AG04449 (cell line): ENCODE results near the gene TMEM117.

Source experiments
- CTCF ChIA-PET: fragments of 350-600 bp; formaldehyde crosslinking; extraction: SDS; loops from one replicate; lab custom pipeline; 2021; ENCODE audit warnings: antibody characterized with exemption; lab: Yijun Ruan, JAX
- POLR2A ChIA-PET: fragments of 400-600, 350-600 bp; formaldehyde crosslinking; extraction: SDS; loops from one replicate; lab custom pipeline; 2020; ENCODE audit warnings: antibody characterized with exemption, inconsistent platforms; lab: Yijun Ruan, JAX
- DNase-seq: peaks from one replicate; pipeline ENCODE4 v3.0.0-alpha.2; 2010; ENCODE audit warnings: low read depth, low spot score
- H3K4me3 ChIP-seq: 2 replicates; pipeline ENCODE4 v1.5.1; 2011; ENCODE audit warnings: low read depth, mild to moderate bottlenecking, control low read depth, low read length
- CTCF ChIP-seq: IDR thresholded peaks from one replicate; pipeline ENCODE4 v1.5.1; 2011; ENCODE audit warnings: mild to moderate bottlenecking, moderate library complexity, low read length, control low read depth, inconsistent platforms; ENCODE audit not compliant: insufficient read depth; ENCODE audit errors: missing control alignments

The TMEM117 gene

GRCh38 chr12:43917896-43918295 lies 82.0 kb downstream of the TMEM117 start:
- POLR2A ChIA-PET: no interaction called here
- CTCF ChIA-PET: interaction anchor here (4.1 kb wide), 1 partner anchor 20 kb away, joined by 14 read pairs; no protein-coding TSS in a partner anchor
- no peak for DNase-seq

GRCh38 chr12:43921666-43922337 lies 85.9 kb downstream of the TMEM117 start:
- CTCF ChIA-PET: interaction anchor here (1.1 to 4.1 kb wide), 3 partner anchors 16 to 39 kb away, joined by 3 to 14 read pairs (median 5); no protein-coding TSS in a partner anchor
- DNase-seq: no peak
- POLR2A ChIA-PET: no interaction called here
- no peak overlapping the region for H3K4me3 ChIP-seq
- TF ChIP-seq CTCF: no peak

More at GRCh38 chr12:43917896-43918295, 82.0 kb downstream of the TMEM117 start:
- no peak for TF ChIP-seq CTCF
- H3K4me3 ChIP-seq: no peak overlapping the region

- POLR2A ChIA-PET: no interaction called here
- no peak for TF ChIP-seq CTCF
- CTCF ChIA-PET: interaction anchor here (1.2 kb wide), 2 partner anchors 7 to 16 kb away, joined by 3 read pairs; no protein-coding TSS in a partner anchor
- H3K4me3 ChIP-seq: no peak overlapping the region
- no peak for DNase-seq
Observed at GRCh38 chr12:43930032-43930431, 94.2 kb downstream of the TMEM117 start.

- CTCF ChIA-PET: no interaction called here
- no peak for TF ChIP-seq CTCF
- DNase-seq: no peak
- H3K4me3 ChIP-seq: no peak overlapping the region
- POLR2A ChIA-PET: no interaction called here
Observed at GRCh38 chr12:43931187-43931586, 95.3 kb downstream of the TMEM117 start.

GRCh38 chr12:43935581-43935980 lies 99.7 kb downstream of the TMEM117 start:
- no peak for TF ChIP-seq CTCF
- POLR2A ChIA-PET: no interaction called here
- CTCF ChIA-PET: interaction anchor here (1.4 kb wide), 1 partner anchor 10 kb away, joined by 3 read pairs; no protein-coding TSS in a partner anchor

GRCh38 chr12:43937947-43938346 lies 102.1 kb downstream of the TMEM117 start:
- POLR2A ChIA-PET: no interaction called here

More at GRCh38 chr12:43935581-43935980, 99.7 kb downstream of the TMEM117 start:
- H3K4me3 ChIP-seq: no peak overlapping the region
- DNase-seq: no peak

More at GRCh38 chr12:43937947-43938346, 102.1 kb downstream of the TMEM117 start:
- H3K4me3 ChIP-seq: no peak overlapping the region
- DNase-seq: no peak
- TF ChIP-seq CTCF: no peak
- CTCF ChIA-PET: interaction anchor here (1.0 to 2.3 kb wide), 4 partner anchors 9 to 18 kb away, joined by 3 to 14 read pairs (median 6); no protein-coding TSS in a partner anchor
